Testis (tissue), 2 donors: Measurements from ENCODE around the gene NT5M.

Source experiments
- CTCF ChIP-seq, 3 experiments: fragments of 450-650 bp in 2 of 3; fragments of 200-600 bp in 1 of 3; sonication (generic) in 1 of 3; IDR thresholded peaks; one replicate each; pipeline ENCODE4 v1.5.1; 2016 to 2019; ENCODE audit warnings: antibody characterized with exemption in 3 of 3, mild to moderate bottlenecking in 2 of 3, moderate library complexity in 1 of 3
- POLR2A ChIP-seq: fragments of 450-650 bp; IDR thresholded peaks from one replicate; pipeline ENCODE4 v1.6.1; 2017; ENCODE audit warnings: antibody characterized with exemption, mild to moderate bottlenecking, moderate library complexity

DNA sequence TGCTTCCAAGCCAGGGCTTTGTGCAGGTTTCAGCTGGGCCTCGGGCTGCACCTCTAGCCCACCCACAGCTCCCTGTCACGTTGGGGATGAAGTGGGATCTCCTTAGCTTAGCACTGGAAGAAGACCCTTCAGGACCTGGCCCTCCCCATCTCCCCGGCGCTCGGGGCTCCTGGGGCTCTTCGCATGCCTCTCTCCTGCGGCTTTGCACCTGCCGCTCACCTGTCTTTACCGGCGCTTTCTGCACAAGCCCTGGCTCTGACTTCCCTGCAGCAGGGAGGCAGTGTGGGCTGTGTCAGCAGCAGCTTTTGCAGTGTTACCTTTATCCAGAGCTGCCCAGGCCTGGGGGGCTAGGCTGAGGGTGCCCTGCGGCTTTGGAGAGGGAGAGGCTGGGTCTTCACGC, 52.3 kb downstream of the NT5M start:
- no peak for TF ChIP-seq POLR2A
- TF ChIP-seq CTCF (IDR thresholded peaks at IDR 0.05), result no peak
